Caco-2 (cell line): ENCODE data around the gene INSL3. TPM values are rescaled to one million over a fixed set of nuclear protein-coding genes. Genes with fewer than 3 reads are reported as not detected.
A peak's percentile ranks its signal among the peaks of the same experiment; 100 is the strongest.

Experiments used
- BruUV-seq: library from RNA; stranded (reverse); fragments of 400-500 nt; replicated peaks from 2 replicates; lab custom pipeline; 2021; lab: Mats Ljungman, UMichigan
- CTCF ChIA-PET: fragments of 300-600 bp; sonication (Branson Sonifier 250); formaldehyde crosslinking; loops from one replicate; lab custom pipeline; 2022; ENCODE audit warnings: antibody characterized with exemption; lab: Charles Lee
- POLR2A ChIA-PET: fragments of 300-600 bp; sonication (Branson Sonifier 250); formaldehyde crosslinking; loops from one replicate; lab custom pipeline; 2022; ENCODE audit warnings: antibody characterized with exemption; lab: Charles Lee
- DNase-seq, 2 experiments: peaks; one replicate each; pipeline versions ENCODE4 v3.0.0 to v3.0.0-alpha.2; 2020 to 2022
- H3K27me3 ChIP-seq: replicated peaks from 2 replicates; pipeline ENCODE4 v1.6.0; 2011; ENCODE audit warnings: low read length; ENCODE audit not compliant: control insufficient read depth, insufficient read depth
- H3K36me3 ChIP-seq: 2 replicates; pipeline ENCODE4 v1.5.1; 2011; ENCODE audit warnings: low read length; ENCODE audit not compliant: control insufficient read depth, insufficient read depth
- H3K4me1 ChIP-seq: fragments of 250-450 bp; sonication (Bioruptor Pico); 2 replicates; pipeline ENCODE4 v1.5.1; 2020; ENCODE audit warnings: mild to moderate bottlenecking
- H3K4me3 ChIP-seq: 2 replicates; pipeline ENCODE4 v1.5.1; 2011; ENCODE audit warnings: low read depth, mild to moderate bottlenecking, control low read depth, low read length
- H3K9me3 ChIP-seq: fragments of 250-450 bp; sonication (Bioruptor Pico); 2 replicates; pipeline ENCODE4 v1.5.1; 2020; ENCODE audit warnings: mild to moderate bottlenecking, moderate library complexity
- H3K27ac Mint-ChIP-seq: one replicate; pipeline ENCODE4 v1.8.0; 2022; ENCODE audit warnings: mixed read lengths; ENCODE audit not compliant: unreplicated experiment
- H3K27me3 Mint-ChIP-seq: one replicate; pipeline ENCODE4 v1.8.0; 2022; ENCODE audit warnings: mixed read lengths; ENCODE audit not compliant: insufficient read depth, unreplicated experiment
- H3K36me3 Mint-ChIP-seq: one replicate; pipeline ENCODE4 v1.8.0; 2022; ENCODE audit warnings: mild to moderate bottlenecking, mixed read lengths; ENCODE audit not compliant: insufficient read depth, unreplicated experiment
- H3K4me1 Mint-ChIP-seq: one replicate; pipeline ENCODE4 v1.8.0; 2022; ENCODE audit warnings: low read depth, mixed read lengths; ENCODE audit not compliant: unreplicated experiment
- H3K4me3 Mint-ChIP-seq: one replicate; pipeline ENCODE4 v1.8.0; 2022; ENCODE audit warnings: mild to moderate bottlenecking, moderate library complexity, mixed read lengths; ENCODE audit not compliant: unreplicated experiment
- H3K9me3 Mint-ChIP-seq: one replicate; pipeline ENCODE4 v1.8.0; 2022; ENCODE audit warnings: mixed read lengths; ENCODE audit not compliant: unreplicated experiment
- intact Hi-C: fragments of 100-400 bp; cut with micrococcal nuclease; formaldehyde crosslinking; loops from one replicate; pipeline ENCODE4 v1.10.0; 2022; ENCODE audit not compliant: unreplicated experiment
- total RNA-seq: library from RNA; stranded (reverse); gene quantifications from 2 replicates; pipeline ENCODE4 v1.2.3, GENCODE V29; 2022
- TF ChIP-seq, protein P1 (sequence below), 2 experiments: fragments of 200-600 bp in 1 of 2; IDR thresholded peaks; 1 replicate in 1 of 2; 2 replicates in 1 of 2; pipeline versions ENCODE4 v1.5.1 to v1.8.0; 2011 to 2022; ENCODE audit warnings: antibody characterized with exemption in 1 of 2, control low read depth in 1 of 2, inconsistent platforms in 1 of 2, low read depth in 1 of 2, low read length in 1 of 2, mild to moderate bottlenecking in 1 of 2, moderate library complexity in 1 of 2; ENCODE audit not compliant: insufficient read depth in 1 of 2, severe bottlenecking in 1 of 2, unreplicated experiment in 1 of 2

Gene INSL3
- total RNA-seq, 1 experiment from 2014 or later: not detected

DNA sequence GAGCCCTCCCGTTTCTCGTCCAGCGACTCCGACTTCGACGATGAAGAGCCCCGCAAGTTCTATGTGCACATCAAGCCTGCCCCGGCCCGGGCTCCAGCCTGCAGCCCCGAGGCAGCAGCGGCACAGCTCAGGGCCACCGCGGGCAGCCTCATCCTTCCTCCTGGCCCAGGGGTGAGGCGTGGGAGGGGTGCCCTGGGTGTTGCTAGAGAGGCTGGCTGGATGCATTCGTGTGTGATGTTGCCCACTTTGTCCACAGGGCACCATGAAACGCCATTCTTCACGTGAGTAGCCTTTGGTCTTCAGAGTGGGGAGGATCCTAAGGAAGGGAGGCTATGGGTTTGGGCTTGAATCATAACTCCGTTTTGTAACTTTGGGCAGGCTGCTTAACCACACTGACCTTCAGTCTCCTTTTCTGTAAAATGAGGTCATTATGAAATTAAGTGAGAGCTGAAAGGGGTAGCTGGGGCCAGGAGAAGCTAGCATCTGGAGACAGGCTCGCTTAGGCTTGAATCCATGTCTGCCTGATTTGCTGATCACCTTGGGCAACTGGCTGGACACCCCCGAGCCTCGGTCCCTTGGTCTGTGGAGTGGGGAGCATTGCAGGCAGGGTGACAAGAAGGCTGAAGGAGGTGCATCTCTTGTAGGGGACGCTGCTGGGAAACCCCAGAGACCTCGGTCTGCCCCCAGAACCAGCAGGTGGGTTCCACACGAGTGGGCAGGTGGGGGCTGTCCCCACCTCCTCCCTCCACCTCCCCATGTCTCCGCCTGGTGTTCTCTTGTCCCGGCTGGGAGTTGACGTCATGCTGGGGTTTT lies 45.1 kb downstream of the INSL3 start:
- no peak for DNase-seq
- no peak overlapping the region for H3K27ac Mint-ChIP-seq
- Histone ChIP-seq H3K36me3 (no peaks in the 10 kb centered on the region), H3K9me3 (no peaks in the 10 kb centered on the region), H3K27me3 (no peaks in the 10 kb centered on the region), H3K4me3 (no peak overlapping the region), H3K4me1 (no peaks in the 10 kb centered on the region)
- no peaks in the 10 kb centered on the region for H3K27me3 Mint-ChIP-seq
- H3K9me3 Mint-ChIP-seq: no peaks in the 10 kb centered on the region
- POLR2A ChIA-PET: no interaction called here
- CTCF ChIA-PET: interaction anchor here (0.6 to 2.0 kb wide), 3 partner anchors 10 to 170 kb away, joined by 3 to 5 read pairs (median 3); partner anchors contain the start of gene RPL18A
- H3K4me3 Mint-ChIP-seq: no peak overlapping the region
- intact Hi-C loops: no loop called here
- TF ChIP-seq, protein P1, sequence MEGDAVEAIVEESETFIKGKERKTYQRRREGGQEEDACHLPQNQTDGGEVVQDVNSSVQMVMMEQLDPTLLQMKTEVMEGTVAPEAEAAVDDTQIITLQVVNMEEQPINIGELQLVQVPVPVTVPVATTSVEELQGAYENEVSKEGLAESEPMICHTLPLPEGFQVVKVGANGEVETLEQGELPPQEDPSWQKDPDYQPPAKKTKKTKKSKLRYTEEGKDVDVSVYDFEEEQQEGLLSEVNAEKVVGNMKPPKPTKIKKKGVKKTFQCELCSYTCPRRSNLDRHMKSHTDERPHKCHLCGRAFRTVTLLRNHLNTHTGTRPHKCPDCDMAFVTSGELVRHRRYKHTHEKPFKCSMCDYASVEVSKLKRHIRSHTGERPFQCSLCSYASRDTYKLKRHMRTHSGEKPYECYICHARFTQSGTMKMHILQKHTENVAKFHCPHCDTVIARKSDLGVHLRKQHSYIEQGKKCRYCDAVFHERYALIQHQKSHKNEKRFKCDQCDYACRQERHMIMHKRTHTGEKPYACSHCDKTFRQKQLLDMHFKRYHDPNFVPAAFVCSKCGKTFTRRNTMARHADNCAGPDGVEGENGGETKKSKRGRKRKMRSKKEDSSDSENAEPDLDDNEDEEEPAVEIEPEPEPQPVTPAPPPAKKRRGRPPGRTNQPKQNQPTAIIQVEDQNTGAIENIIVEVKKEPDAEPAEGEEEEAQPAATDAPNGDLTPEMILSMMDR (IDR thresholded peaks at IDR 0.05; ENCODE audit: insufficient read depth in 1 of 2, low read depth in 1 of 2, low read length in 1 of 2, severe bottlenecking in 1 of 2, unreplicated experiment in 1 of 2): no peak
- H3K36me3 Mint-ChIP-seq: peaks cover 6% of the 10 kb centered on the region
- no TSS peak for BruUV-seq
- H3K4me1 Mint-ChIP-seq: no peaks in the 10 kb centered on the region

DNA sequence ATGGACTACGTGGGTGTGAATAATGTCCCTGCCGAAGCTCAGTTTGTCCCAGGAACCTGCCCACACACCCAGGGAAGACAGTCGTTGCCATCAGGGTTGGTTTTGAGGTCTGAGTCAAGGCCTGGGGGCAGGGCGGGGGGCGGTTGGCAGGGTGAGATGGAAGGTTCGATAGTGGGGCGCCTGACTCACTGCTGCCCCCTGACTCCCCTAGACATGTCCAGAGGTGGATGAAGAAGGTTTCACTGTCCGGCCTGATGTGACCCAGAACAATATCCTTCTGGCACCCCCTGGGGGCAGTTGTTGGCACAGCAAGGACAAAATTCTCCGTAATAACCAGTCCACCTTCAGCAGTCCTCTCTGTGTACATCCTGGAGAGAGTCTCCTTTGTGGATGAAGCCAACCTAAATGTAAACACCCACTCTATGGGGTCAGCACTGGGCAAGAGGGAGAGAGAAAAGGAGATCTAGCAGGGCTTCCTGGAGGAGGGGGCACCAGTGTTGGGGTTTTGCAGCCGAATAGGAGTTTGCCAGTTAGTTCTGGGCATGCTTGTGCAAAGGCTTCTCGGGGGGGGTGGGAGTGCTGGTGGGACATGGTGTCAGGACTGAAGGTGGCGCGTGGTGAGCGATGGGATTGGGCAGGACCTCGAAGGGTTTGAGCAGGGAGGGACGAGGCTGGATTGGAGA lies 45.9 kb downstream of the INSL3 start:
- peaks cover 6% of the 10 kb centered on the region for H3K36me3 Mint-ChIP-seq
- H3K9me3 Mint-ChIP-seq: no peaks in the 10 kb centered on the region
- no peak overlapping the region for H3K4me3 ChIP-seq
- H3K27me3 ChIP-seq: no peaks in the 10 kb centered on the region
- no peaks in the 10 kb centered on the region for H3K4me1 Mint-ChIP-seq
- no TSS peak for BruUV-seq
- ChIA-PET POLR2A (no interaction called here), CTCF (interaction anchor here (0.6 to 2.0 kb wide), 6 partner anchors 9 to 429 kb away, joined by 3 to 5 read pairs (median 4); partner anchors contain the start of gene RPL18A)
- H3K27me3 Mint-ChIP-seq: no peaks in the 10 kb centered on the region
- H3K36me3 ChIP-seq: no peaks in the 10 kb centered on the region
- no peaks in the 10 kb centered on the region for H3K9me3 ChIP-seq
- H3K4me3 Mint-ChIP-seq: no peak overlapping the region
- DNase-seq: peak in 1 of 2 experiments; percentile 64
- H3K4me1 ChIP-seq: no peaks in the 10 kb centered on the region
- no peak overlapping the region for H3K27ac Mint-ChIP-seq
- TF ChIP-seq, protein P1 (IDR thresholded peaks at IDR 0.05; ENCODE audit: insufficient read depth in 1 of 2, low read depth in 1 of 2, low read length in 1 of 2, severe bottlenecking in 1 of 2, unreplicated experiment in 1 of 2): peak; percentile 46 to 66
- intact Hi-C loops: no loop called here

DNA sequence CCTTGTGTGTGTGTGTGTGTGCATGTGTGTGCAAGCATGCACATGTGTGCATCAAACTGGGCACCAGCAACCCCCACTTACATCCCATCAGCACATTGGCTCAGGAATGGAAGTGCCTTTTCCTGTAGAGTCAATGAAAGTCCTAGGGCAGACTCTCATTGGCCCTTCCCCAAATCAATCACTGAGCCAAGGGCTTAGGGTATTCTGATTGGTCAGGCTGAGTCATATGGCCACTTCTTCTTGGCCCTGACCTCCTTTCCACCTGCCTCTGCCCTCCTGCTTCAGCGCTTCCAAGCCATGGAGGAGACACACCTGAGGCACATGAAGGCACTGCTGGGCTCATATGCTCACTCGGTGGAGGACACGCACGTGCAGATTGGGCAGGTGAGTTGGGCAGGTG lies 49.1 kb downstream of the INSL3 start:
- no peaks in the 10 kb centered on the region for H3K9me3 ChIP-seq
- H3K9me3 Mint-ChIP-seq: no peaks in the 10 kb centered on the region
- TF ChIP-seq, protein P1 (IDR thresholded peaks at IDR 0.05; ENCODE audit: insufficient read depth in 1 of 2, low read depth in 1 of 2, low read length in 1 of 2, severe bottlenecking in 1 of 2, unreplicated experiment in 1 of 2): no peak
- DNase-seq: no peak
- H3K36me3 Mint-ChIP-seq: no peaks in the 10 kb centered on the region
- intact Hi-C loops: no loop called here
- BruUV-seq: no TSS peak
- no peak overlapping the region for H3K27ac Mint-ChIP-seq
- CTCF ChIA-PET: interaction anchor here (0.6 kb wide), 1 partner anchor 53 kb away, joined by 7 read pairs; no protein-coding TSS in a partner anchor
- H3K27me3 ChIP-seq: no peaks in the 10 kb centered on the region
- H3K4me3 ChIP-seq: no peak overlapping the region
- no peaks in the 10 kb centered on the region for H3K27me3 Mint-ChIP-seq
- H3K4me3 Mint-ChIP-seq: no peak overlapping the region
- no peaks in the 10 kb centered on the region for H3K4me1 Mint-ChIP-seq
- POLR2A ChIA-PET: no interaction called here
- H3K4me1 ChIP-seq: no peaks in the 10 kb centered on the region
- no peaks in the 10 kb centered on the region for H3K36me3 ChIP-seq
